Adrenal gland (tissue), 5 donors: ENCODE data around the gene MAGED4B.
"Not testable (repeated sequence)": the region's sequence is repeated elsewhere in the genome, so short reads cannot be mapped to it uniquely, and the experiment has no call there.

ENCODE experiments used
- CTCF ChIP-seq, 6 experiments: fragments of 450-650 bp in 4 of 6; fragments of 200-600 bp in 2 of 6; sonication (generic) in 1 of 6; IDR thresholded peaks; 1 replicate in 5 of 6; 2 replicates in 1 of 6; pipeline versions ENCODE4 v1.5.1 to v1.8.0; 2016 to 2021; ENCODE audit warnings: antibody characterized with exemption in 6 of 6, mild to moderate bottlenecking in 2 of 6, moderate library complexity in 1 of 6
- POLR2A ChIP-seq, 2 donors: fragments of 450-650 bp; IDR thresholded peaks; one replicate each; pipeline ENCODE4 v1.6.1; 2017; ENCODE audit warnings: antibody characterized with exemption in 2 of 2, mild to moderate bottlenecking in 2 of 2, moderate library complexity in 1 of 2
- donor health status: DM: no; HTN: no; CAD: no.

- not testable (repeated sequence) for TF ChIP-seq CTCF, POLR2A (IDR thresholded peaks at IDR 0.05)
These were observed 26.7 kb downstream of the MAGED4B start for GRCh38 chrX:52042288-52042687.
